Endothelial cell (in vitro differentiated cells): ENCODE data around the gene SOST. TPM values are rescaled to one million over a fixed set of nuclear protein-coding genes. Genes with fewer than 3 reads are reported as not detected.

ENCODE experiments used
- DNase-seq: peaks from one replicate; pipeline ENCODE4 v3.0.0; 2021; ENCODE audit warnings: low spot score
- H3K27ac Mint-ChIP-seq: one replicate; pipeline ENCODE4 v1.8.0; 2021; ENCODE audit warnings: mixed read lengths, inconsistent platforms; ENCODE audit not compliant: unreplicated experiment
- H3K27me3 Mint-ChIP-seq: one replicate; pipeline ENCODE4 v1.8.0; 2021; ENCODE audit warnings: mild to moderate bottlenecking, moderate library complexity, mixed read lengths, inconsistent platforms; ENCODE audit not compliant: unreplicated experiment
- H3K36me3 Mint-ChIP-seq: one replicate; pipeline ENCODE4 v1.8.0; 2021; ENCODE audit warnings: mild to moderate bottlenecking, low read depth, mixed read lengths, inconsistent platforms; ENCODE audit not compliant: unreplicated experiment
- H3K4me1 Mint-ChIP-seq: one replicate; pipeline ENCODE4 v1.8.0; 2021; ENCODE audit warnings: mild to moderate bottlenecking, mixed read lengths, inconsistent platforms; ENCODE audit not compliant: unreplicated experiment
- H3K4me3 Mint-ChIP-seq: one replicate; pipeline ENCODE4 v1.8.0; 2021; ENCODE audit warnings: mild to moderate bottlenecking, mixed read lengths, inconsistent platforms; ENCODE audit not compliant: unreplicated experiment
- H3K9me3 Mint-ChIP-seq: one replicate; pipeline ENCODE4 v1.8.0; 2021; ENCODE audit warnings: mixed read lengths, inconsistent platforms; ENCODE audit not compliant: unreplicated experiment
- CTCF ChIP-seq: fragments of 200-600 bp; sonication (generic); IDR thresholded peaks from one replicate; pipeline ENCODE4 v1.5.0; 2021; ENCODE audit warnings: antibody characterized with exemption; ENCODE audit not compliant: unreplicated experiment
- total RNA-seq: library from RNA; stranded (reverse); fragmentation: NEBNext Ultra II Directional; extraction: Animal tissue kit (Norgen Biotek cat#: 25700); gene quantifications from one replicate; pipeline ENCODE4 v1.2.1, GENCODE V29; 2021; ENCODE audit not compliant: unreplicated experiment

The SOST gene
- total RNA-seq, 1 donor from 2014 or later = 29.6 TPM

- no peak overlapping the region for H3K27ac Mint-ChIP-seq
- peaks cover 39% of the 10 kb centered on the region for H3K4me1 Mint-ChIP-seq
- no peak for DNase-seq
- H3K27me3 Mint-ChIP-seq = peaks cover 3% of the 10 kb centered on the region
- no peaks in the 10 kb centered on the region for H3K36me3 Mint-ChIP-seq
- no peaks in the 10 kb centered on the region for H3K9me3 Mint-ChIP-seq
- no peak overlapping the region for H3K4me3 Mint-ChIP-seq
- no peak for TF ChIP-seq CTCF
These were observed 8.4 kb downstream of the SOST start for GRCh38 chr17:43750153-43750552.

DNA sequence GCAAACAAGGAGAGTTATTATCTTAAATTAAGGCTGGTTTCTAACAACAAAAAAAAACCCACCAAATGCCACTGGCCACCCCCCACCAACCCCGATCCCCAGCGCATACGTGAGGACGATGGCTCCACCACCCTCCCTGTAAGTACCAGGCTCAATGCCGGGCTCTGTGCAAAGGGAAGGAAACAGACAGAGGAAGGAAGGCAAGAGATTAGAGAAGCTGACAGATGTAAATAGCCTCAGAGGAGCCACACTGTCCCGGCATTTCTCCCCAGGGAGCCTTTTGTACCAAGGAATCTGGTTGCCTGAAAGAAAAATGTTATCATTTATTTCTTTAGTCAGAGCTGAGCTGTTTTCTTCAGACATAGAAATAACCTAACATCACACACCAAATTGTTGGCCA lies 13.1 kb downstream of the SOST start:
- DNase-seq = no peak
- Mint-ChIP-seq H3K4me3 (peak overlapping the region; percentile 62), H3K4me1 (peaks cover 68% of the 10 kb centered on the region), H3K36me3 (no peaks in the 10 kb centered on the region), H3K9me3 (no peaks in the 10 kb centered on the region), H3K27ac (no peak overlapping the region), H3K27me3 (peaks cover 3% of the 10 kb centered on the region)
- no peak for TF ChIP-seq CTCF

DNA sequence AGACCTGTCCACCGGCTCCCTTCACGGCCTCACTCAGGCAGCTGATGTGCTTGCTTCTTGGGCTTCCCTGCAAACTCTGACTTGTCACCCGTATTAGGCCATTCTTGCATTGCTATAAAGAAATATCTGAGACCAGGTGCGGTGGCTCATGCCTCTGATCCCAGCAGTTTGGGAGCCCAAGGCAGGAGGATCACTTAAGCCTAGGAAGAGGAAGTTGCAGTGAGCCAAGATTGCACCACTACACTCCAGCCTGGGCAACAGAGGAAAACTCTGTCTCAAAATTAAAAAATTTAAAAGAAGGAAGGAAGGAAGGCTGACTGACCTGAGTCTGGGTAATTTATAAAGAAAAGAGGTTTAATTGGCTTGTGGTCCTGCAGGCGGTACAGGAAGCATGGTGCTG lies 17.0 kb downstream of the SOST start:
- Mint-ChIP-seq H3K4me1 (peaks cover 48% of the 10 kb centered on the region), H3K9me3 (no peaks in the 10 kb centered on the region), H3K4me3 (no peak overlapping the region), H3K27me3 (no peaks in the 10 kb centered on the region), H3K36me3 (no peaks in the 10 kb centered on the region), H3K27ac (no peak overlapping the region)
- no peak for DNase-seq
- TF ChIP-seq CTCF = no peak

- TF ChIP-seq CTCF = no peak
- H3K9me3 Mint-ChIP-seq = no peaks in the 10 kb centered on the region
- H3K36me3 Mint-ChIP-seq = no peaks in the 10 kb centered on the region
- H3K27me3 Mint-ChIP-seq = no peaks in the 10 kb centered on the region
- no peak overlapping the region for H3K27ac Mint-ChIP-seq
- no peak overlapping the region for H3K4me3 Mint-ChIP-seq
- H3K4me1 Mint-ChIP-seq = peaks cover 37% of the 10 kb centered on the region
- DNase-seq = no peak
These were observed 18.1 kb downstream of the SOST start for GRCh38 chr17:43740541-43740940.

DNA sequence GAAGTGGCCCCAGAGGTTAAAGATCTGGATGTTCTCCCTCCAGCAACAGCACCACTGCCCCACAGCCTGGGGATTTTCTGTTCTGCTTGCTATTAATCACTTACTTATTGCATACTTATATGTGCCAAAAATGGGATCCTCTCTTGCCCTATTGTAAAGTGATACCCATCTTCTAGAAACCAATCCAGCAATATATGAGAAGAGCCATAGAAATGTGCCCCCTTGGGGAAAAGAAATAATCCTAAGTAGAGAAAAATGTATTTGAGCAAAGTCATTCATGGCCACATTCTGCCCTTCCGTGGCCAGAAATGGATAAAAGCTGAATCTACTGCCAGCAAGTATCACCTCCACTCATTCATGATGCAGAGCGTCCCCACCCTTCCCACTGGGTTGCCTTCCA lies 20.9 kb downstream of the SOST start:
- peaks cover 21% of the 10 kb centered on the region for H3K4me1 Mint-ChIP-seq
- no peak for DNase-seq
- no peak for TF ChIP-seq CTCF
- H3K27me3 Mint-ChIP-seq = no peaks in the 10 kb centered on the region
- H3K27ac Mint-ChIP-seq = no peak overlapping the region
- H3K9me3 Mint-ChIP-seq = no peaks in the 10 kb centered on the region
- H3K4me3 Mint-ChIP-seq = no peak overlapping the region
- no peaks in the 10 kb centered on the region for H3K36me3 Mint-ChIP-seq
